Measurements from ENCODE around the gene NUCB2.
A peak's percentile ranks its signal among the peaks of the same experiment; 100 is the strongest.

NUCB2 gene

GRCh38 chr11:17343907-17344306, 67.4 kb downstream of the NUCB2 start:
- DNase-seq: no peak

- no peak for DNase-seq
Measured at GRCh38 chr11:17347676-17348075, 71.1 kb downstream of the NUCB2 start.

GRCh38 chr11:17350455-17351171, 74.1 kb downstream of the NUCB2 start:
- no peak for DNase-seq

GRCh38 chr11:17351172-17351509, 74.6 kb downstream of the NUCB2 start:
- DNase-seq: no peak

- DNase-seq: peak; percentile 80
Measured at GRCh38 chr11:17351510-17352176, 75.1 kb downstream of the NUCB2 start, which contains the start of gene NCR3LG1. TSS of gene NCR3LG1 (plus strand) at chr11:17351800. CDS start at chr11:17351970, 170 bp downstream.

GRCh38 chr11:17352950-17353820, 76.6 kb downstream of the NUCB2 start:
- peak; percentile 83 for DNase-seq

- DNase-seq: no peak
Measured at GRCh38 chr11:17353821-17354600, 77.5 kb downstream of the NUCB2 start.

- DNase-seq: peak; percentile 68
Measured at GRCh38 chr11:17354601-17354991, 78.1 kb downstream of the NUCB2 start.

GRCh38 chr11:17366495-17366894, 90.0 kb downstream of the NUCB2 start:
- DNase-seq: no peak

GRCh38 chr11:17368551-17368950, 92.0 kb downstream of the NUCB2 start:
- DNase-seq: no peak

- DNase-seq: no peak
Measured at GRCh38 chr11:17369094-17369493, 92.6 kb downstream of the NUCB2 start.

GRCh38 chr11:17369684-17370243, 93.2 kb downstream of the NUCB2 start:
- no peak for DNase-seq

- DNase-seq: no peak
Measured at GRCh38 chr11:17371614-17372013, 95.1 kb downstream of the NUCB2 start.

GRCh38 chr11:17375547-17375946, 99.0 kb downstream of the NUCB2 start:
- no peak for DNase-seq

- no peak for DNase-seq
Measured at GRCh38 chr11:17376493-17376892, 100.0 kb downstream of the NUCB2 start.

- DNase-seq: no peak
Measured at GRCh38 chr11:17378655-17379054, 102.1 kb downstream of the NUCB2 start.

GRCh38 chr11:17379383-17380180, 103.0 kb downstream of the NUCB2 start:
- no peak for DNase-seq

GRCh38 chr11:17381156-17381555, 104.6 kb downstream of the NUCB2 start:
- no peak for DNase-seq

All from activated CD8-positive, alpha-beta memory T cell treated with anti-CD3 and anti-CD28 coated beads, Interleukin-2, amount 50 U/mL, for 48 hours (primary cell).